ENCODE data around the gene GABRE.

Gene GABRE, protein sequence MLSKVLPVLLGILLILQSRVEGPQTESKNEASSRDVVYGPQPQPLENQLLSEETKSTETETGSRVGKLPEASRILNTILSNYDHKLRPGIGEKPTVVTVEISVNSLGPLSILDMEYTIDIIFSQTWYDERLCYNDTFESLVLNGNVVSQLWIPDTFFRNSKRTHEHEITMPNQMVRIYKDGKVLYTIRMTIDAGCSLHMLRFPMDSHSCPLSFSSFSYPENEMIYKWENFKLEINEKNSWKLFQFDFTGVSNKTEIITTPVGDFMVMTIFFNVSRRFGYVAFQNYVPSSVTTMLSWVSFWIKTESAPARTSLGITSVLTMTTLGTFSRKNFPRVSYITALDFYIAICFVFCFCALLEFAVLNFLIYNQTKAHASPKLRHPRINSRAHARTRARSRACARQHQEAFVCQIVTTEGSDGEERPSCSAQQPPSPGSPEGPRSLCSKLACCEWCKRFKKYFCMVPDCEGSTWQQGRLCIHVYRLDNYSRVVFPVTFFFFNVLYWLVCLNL

DNA sequence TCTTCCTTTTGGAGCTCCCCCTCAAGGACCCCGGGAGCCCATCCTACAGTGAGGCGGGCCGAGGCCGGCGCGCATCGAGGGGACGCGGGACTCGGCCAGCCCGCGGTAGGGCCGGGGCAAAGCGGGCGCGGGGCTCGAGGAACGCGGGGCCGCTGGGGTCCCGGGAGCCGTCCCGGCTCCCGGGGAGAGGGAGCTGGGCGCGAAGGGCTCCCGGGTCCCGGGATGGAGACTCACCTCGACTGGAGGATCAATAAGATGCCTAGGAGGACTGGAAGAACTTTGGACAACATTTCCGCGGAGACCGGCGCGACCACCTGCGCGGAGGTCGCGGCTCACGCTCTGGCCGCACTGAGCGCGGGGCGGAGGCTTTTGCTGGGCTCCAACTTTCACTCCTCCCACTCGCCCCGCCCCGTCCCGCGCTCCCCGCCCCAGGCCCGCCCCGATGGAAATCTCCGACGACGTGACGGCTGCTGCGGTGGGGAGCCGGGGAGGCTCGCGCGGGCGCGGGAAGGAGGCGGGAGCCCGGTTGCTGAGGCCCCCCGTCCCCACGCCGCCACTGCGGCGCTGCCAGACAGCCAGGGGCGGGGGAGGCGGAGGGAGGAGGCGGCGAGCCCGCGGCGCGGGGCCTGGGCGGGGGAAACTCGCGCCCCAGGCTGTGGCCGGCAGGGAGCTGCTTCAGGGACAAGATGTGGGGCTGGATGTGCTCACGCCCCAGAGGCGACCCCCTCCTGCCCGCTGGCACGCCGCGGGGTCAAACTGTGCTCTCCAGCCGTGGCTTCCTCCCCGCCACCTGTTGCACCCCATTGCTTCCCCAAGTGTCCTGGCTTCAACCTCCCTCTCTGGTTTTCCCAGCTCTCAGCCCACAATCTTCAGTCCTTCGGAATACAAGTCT, at the start of gene GABRE:
Gene GABRE (minus strand): TSS at position 341 of the 892 bp plus-strand sequence. CDS start 51 bp downstream, at position 290.
- DNase-seq, result peak; percentile 3

DNA sequence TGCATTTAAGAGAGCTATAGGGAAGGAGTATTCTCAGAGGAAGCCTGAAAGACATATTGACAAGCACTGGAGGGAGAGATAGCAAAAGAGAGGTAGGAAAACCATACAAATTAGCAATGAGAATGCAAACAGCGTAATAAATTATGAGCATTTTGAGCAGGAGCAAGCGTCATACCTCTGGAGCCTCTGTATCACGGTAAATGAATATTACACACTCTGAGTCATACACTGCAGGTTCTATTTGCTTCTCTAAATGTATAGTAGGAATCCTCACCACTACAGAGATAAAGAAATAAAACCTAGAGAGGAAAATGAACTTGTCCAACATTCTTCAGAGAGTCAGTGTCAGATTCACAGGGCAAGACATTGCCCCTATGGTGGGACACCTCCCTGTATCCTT, 46.4 kb upstream of the GABRE start:
- no peak for DNase-seq

DNA sequence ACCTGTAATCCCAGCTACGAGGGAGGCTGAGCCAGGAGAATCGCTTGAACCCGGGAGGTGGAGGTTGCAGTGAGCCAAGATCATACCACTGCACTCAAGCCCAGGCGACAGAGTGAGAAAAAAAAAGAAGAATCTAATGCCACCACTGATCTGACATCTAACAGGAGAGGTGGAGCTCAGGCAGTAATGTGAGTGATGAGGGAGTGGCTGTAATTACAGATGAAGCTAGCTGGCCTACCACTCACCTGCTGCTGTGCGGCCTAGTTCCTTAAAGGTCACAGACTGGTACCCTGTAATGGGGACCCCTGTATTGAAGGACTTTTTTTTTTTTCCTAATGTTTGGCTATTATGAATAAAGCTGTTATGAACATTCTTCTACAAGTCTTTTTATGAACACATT, 25.3 kb upstream of the GABRE start:
- DNase-seq, result no peak

DNA sequence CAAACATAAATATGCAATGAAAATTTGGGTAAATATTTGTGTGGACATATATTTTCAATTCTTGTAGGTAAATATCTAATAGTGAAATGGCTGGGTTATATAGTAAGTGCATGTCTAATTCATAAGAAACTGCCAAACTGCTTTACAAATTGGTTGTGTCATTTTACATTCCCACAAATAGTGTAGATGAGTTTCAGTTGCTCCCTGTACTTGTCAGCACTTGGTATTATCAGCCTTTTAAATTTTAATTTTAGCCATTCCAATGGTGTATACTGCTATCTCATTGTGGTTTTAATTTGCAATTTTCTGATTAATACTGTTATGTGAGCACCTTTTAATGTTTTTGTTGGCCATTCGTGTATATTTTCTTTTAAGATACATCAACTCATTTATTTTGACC, 23.1 kb upstream of the GABRE start:
- no peak for DNase-seq

DNA sequence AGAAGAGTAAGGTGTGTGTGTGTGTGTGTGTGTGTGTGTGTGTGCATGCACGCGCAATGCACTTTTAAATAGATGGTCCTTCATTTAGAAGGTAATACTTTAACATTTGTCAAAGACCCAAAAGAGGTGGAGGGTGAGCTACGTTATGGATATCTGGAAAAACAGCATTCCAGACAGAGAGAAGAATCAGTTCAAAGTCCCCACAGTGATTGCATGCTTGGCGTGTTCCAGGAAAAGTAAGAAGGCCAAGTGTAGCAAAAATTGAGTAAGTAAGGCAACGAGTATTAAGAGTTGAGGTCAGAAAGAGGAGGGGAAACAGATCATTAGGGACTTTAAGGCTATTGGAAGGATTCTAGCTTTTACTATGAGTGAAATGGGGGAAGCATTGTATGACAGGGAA, 21.9 kb upstream of the GABRE start:
- DNase-seq, result no peak

DNA sequence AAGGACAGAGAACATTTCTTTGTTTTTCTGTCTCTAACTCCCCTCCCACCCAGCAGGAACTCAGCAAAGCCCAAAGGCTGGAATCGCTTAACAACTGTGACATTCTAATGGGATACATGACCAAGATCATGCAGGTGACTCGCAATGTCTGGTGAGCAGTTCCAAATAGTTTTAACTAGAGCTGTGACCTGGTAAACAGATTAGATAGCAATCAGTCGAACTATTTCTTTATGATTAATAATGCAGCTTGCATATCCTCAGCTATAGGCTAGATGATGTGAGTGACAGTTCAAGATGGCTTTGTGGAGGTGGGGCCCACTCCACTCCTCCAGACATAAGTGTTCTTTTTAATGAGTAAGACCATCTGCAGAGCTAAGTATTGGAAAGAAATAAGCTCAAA, 20.0 kb upstream of the GABRE start:
- no peak for DNase-seq

DNA sequence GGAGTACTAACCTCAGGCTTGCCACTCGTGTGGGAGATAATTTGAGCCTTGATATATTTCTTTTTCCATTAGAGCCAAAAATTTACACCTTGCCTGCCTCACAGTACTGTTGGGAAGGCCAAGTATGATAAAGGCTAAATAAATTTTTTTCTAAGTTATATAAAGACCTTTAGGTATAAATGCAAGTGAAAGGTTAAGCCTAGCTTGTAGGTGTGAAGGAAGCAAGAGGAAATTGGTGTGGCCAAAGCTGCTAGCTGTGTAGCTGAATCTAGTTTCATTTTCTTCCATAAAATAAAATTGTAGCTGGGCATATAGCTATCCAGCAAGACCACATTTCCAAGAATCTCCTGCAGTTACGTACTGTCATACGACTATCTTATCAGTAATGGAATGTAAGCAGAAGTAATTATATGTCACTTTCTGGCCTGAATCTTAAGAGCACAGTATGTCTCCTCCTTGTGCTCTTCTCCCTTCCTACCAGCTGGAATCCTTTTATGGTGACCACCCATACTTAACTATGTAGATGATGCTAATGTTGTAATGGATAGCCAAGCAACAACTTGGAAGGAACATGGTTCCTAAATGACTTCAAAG, 14.3 kb upstream of the GABRE start:
- no peak for DNase-seq

DNA sequence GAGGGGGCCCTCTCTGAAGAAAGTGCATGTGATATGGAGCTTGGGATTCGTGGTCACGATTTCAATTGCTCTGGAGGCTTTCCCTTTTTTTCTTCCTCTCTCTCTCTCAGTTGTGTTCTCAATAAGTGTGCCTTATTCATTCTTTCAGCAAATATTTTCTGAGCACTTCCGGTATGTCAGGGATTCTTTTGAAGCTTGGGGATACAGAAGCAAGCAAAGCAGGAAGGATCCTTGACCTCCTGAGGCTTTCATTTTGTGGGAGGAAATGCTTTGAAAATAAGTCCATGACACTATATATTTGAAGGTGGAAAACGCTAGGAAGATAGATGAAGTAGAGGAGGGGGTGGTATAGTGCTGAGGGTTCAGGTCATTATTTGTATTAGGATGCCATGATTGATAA, 12.6 kb upstream of the GABRE start:
- no peak for DNase-seq

DNA sequence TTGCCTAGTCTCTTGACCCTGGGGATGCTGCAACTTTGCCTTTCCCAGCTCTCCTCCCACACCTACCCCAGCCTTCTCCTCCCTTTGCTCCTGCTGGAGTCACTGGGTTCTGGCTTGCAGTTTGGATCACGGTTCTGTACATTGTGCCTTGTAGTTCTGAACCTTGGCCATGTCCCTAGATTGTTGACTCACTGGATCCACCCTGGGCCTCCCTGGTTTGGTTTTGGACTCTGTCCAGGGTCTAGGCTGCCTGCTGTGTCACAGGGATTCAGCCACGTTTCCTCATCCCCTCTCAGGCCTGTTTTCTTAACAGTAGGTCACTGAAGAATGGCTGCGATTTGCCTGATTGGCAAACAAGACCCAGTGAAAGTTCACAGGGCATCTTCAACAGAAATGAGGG, 11.5 kb upstream of the GABRE start:
- DNase-seq, result no peak

DNA sequence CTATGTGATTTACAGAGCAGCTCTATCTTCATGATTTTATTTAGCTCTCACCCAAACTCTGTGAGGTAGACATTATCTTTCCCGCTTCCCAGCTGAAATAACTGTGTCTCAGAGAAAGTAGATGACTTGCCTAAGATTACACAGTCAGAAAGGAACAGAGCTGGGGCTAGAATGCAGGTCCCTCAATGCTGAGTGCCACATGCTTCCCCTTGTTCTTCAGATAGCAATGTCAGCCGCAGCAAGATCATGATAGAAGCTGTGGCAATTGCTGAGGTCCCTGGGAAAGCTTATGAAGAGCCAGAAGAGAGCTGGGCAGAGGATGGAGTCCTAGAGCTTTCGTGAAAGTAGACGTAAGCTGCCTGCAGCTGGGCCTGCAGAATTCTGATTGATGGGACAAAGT, 11.1 kb upstream of the GABRE start:
- DNase-seq, result no peak

DNA sequence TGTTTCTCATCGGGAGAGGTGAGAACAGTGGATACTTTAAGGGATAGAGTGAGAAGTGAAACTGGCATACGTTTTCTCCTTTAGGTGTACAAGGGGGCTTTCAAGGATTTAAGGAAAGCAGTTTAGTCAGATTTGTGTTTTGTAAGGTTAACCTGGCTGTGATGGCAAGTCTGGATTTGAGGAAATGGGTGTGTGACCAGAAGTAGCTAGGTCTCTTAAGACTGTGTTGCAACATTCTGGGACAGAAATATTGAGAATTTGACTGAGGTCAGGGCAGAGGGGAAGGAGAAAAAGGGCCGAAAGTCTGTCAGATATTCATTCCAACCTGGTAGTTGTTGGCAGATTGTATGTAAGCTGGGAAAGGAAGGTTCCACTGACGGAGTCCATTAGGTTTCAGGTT, 10.4 kb upstream of the GABRE start:
- no peak for DNase-seq

DNA sequence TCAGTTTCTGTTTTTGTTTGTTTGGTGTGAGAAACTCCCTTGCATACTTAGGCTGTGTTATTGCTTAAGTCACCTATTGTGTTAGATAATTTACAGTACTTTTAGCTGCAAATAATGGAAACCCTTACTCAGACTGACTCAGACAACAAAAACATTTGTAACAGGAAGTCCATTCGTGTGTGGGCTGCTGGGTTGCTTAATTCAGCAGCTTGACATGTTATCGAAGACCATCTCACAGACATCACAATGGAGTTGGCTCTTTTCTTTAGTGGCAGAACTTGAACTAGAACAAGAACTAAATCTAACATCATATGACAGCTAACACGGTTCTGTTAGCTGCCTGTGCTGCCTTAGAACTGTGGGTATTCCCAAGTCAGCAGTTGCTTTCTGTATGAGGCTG, 9.9 kb upstream of the GABRE start:
- no peak for DNase-seq

DNA sequence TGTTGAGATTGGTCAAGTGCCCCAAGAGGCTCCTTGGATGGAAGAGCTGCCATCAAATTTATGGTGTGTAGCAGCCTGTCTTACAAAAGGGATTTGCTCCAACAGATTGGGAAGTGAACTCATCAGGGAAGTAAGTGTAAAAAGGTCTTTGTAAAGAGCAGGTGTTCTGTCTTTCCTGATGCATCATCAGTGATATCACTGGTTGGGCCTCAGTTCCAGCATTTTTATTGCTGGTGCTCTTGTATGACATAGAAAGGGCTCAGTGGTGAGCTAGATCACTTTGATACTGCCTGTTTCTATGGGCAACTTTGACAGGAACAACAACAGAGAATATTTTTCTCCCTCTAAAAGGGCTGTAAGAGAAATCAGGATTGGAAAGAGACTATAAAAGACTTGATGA, 8.7 kb upstream of the GABRE start:
- DNase-seq, result no peak

DNA sequence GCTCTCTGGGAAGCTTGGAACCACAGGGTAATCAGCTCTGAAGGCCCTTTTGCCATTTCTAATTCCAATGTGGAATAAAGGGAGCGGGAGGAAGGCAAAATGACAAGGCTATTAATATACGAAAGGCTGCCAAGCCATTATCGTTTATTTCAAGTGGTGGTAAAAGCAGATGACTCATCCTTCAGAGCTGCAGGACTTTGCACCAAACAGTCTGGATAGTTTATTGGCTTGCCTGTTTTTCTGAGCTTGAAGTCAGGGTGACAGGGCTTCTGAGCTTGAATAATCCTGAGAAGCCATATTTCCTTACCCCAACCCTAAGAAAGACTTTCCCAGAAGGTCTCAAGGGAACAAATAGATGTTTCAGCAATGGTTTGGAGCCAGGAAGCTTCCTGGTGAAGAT, 7.7 kb upstream of the GABRE start:
- DNase-seq, result no peak

DNA sequence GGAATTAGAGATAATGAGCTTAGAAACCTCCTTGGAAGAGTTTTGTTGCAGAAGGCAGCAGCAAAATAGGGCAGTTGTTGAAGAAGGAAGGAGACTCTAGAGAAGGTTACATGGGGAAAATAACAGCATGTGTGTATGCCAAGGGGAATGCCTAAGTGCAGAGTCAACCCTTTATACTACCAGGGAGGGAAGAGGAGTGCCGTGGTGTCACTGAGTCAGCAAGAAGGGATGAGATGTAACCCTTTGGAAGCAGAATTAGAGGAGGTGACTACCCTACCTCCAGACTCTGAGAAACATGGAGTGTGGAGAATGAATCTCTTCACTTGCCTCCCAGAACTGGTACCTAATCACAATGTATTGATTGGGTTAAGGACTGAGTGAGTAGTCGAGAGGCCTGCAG, 6.7 kb upstream of the GABRE start:
- no peak for DNase-seq

DNA sequence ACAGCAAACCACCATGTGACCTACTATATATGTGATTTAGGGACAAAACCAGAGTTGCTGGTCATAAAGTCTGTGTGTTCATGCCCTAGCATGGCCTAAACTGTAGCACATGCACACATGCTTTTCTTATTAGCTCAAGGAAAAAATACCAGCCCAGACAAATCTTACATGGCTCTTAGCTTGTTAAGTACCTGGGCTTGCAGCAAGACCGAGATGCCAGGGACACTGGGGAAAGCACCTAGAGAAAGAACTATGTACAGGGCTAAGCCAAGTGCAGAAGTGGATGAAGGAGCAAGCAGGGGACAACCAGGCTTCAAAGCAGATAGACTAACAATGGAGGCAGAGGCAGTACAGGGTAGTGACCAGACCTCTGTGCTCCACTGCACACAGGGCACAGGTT, 3.4 kb upstream of the GABRE start:
- no peak for DNase-seq

DNA sequence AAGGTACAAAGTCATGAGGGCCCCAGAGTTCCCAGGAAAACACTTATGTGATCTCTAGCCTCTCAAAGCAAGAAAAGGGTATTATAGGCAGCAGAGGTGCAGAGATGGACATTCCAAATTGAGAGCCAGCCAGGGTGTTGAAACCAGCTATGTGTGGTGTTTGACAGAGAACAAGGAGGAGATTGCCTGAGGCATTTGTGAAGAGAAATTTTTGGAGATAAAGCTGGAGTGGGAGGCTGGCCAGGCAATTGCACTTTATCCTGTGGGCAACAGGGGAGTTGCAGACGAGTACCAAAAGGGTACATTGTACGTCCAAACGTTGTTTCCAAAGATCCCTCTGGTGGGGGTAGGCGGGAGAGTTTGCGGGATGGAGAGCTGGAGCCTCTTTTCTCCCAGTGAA, 2.5 kb upstream of the GABRE start:
- DNase-seq, result no peak

DNA sequence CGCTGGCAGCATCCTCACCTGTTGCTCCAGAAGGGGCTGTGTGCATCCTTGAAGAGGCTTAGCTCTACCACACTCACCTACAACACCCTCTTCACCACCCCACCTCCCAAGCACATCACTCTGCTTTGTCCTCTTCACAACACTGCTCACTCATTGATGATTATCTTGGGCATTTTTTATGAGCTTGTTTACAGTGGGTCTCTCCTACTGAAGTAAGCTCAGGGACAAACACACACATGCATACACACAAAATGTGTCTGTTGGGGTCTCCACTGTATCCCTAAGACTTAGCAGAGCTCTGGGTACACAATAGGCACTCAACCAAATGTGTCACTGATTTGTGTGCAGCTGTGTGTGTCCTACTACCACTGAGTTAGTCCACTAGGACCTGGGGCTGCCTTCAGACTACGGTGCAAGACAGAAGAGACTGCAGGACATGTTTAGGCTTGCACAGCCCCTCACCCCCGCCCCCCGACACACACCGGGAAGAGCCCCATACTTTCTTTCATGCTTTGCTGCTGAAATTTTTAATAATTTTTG, 1.3 kb upstream of the GABRE start:
- DNase-seq, result no peak

DNA sequence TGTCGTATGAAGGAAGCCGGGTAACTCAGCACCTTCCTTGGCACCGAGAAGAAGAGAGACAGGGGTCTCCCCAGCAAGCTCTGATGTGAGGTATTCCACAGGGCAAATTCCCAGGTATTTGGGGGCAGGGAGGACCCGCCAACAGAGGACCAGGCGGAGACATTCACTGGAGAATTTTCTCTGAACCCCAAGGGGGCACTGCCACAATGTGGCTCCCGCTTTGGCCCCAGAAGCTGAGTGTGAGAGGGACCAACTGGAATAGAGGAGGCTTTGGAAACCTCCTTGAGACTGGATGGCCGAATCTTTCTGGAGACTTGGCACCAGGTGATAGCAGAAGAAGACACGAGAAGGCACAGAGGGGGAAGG, 735 bp upstream of the GABRE start:
- DNase-seq, result no peak

DNA sequence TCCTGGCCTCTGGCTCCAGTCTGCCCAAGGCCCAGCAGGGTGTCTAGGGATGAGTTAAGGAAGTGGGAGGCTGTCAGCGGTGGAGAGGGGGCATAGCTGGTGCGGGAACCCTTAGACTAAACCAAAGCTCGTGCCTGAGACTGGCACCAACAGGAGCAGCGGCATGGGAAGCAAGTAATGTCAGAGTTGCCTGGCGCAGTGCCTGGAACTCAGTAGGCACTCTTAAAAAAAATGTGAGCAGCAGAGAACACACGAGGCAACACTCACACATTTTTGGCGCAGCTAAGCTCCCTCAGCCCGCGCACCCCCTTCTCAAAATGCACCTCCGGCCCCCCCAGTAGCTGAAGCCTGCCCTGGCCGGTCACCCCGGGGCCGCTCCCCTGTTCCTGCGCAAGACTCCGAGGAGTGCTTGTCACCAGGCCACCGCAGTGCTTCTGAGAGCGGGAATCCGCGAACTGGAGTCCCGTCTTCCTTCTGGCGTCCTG, 583 bp downstream of the GABRE start:
- no peak for DNase-seq

DNA sequence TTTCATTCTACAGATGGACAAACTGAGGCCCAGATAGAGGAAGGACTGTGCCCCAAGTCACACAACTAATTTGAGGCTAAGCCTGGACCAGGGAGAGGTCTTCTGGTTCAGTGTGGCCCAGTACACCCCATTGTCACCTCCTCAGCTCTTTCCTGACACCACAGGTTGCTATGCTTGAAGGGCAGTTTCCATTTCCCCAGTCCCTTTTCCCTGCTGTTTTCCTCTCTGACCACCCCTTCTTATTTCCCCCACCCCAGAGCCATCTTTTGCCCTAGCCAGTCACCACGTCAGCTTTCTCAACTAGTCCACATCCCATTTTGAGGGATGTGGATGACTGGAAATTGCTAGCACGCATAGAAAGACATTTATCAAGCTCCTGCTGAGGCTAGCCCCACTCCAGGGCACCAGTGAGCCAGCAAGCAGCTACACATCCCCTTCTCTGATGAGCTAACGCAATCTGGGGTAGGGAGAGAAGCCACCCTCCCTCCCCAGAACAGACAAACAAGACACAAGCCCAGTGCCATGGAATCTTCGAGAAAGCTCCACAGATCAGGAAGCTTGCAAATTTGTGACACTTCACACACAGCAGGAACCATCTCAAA, 1.3 kb downstream of the GABRE start:
- DNase-seq, result no peak

DNA sequence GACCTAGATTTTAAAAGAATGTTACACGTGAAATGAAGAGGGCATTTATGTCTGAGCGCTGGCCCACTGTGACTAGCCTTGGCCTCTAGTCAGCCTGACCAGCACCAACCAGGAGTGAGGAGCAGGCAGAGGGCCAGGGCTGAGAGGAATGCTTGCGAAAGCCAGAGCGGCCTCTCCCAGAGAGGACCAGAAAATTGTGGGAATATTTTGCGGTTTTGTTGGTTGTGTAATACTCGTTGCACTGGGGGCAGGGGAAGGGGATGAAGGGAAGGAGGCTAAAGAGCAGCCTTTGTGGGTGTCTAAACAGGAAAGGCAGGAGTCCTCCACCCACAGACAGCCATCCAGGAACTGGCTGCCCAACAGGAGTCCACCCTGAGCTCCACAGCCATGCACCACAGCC, 3.8 kb downstream of the GABRE start:
- no peak for DNase-seq

DNA sequence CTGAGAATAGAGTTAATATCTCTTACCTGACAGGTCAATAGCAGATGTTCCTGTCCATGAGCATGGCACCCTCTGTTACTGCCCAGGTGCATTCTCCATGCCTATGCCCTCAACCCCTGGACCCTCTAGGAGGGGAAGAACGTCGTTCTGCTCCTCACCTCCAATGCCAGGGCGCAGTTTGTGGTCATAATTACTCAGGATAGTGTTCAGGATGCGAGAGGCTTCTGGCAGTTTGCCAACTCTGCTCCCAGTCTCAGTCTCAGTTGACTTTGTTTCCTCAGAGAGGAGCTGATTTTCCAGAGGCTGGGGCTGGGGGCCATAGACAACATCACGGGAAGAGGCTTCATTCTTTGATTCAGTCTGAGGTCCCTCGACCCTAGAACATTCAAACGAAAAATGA, 4.4 kb downstream of the GABRE start:
- DNase-seq, result no peak
